Endometrial microvascular endothelial cells (primary cell): ENCODE results near the gene MYBPC3. TPM values are rescaled to one million over a fixed set of nuclear protein-coding genes. Genes with fewer than 3 reads are reported as not detected.
"Not testable (repeated sequence)": the region's sequence is repeated elsewhere in the genome, so short reads cannot be mapped to it uniquely, and the experiment has no call there.

Experiments
- in situ Hi-C: cut with HindIII; loops from 2 replicates; pipeline ENCODE4 v1.10.0; 2017; ENCODE audit warnings: low sequenced_read_pairs, low pct_unique_long_range_greater_than_20kb; ENCODE audit errors: inconsistent ontology term
- total RNA-seq: library from RNA; depleted of rRNA; stranded (reverse); fragments of >200 nt; gene quantifications from one replicate; pipeline ENCODE4 v1.2.3, GENCODE V29; 2015; ENCODE audit errors: inconsistent ontology term

MYBPC3 gene
- total RNA-seq, 1 donor from 2014 or later, result not detected

- in situ Hi-C loops, result no loop called here
Measured at GRCh38 chr11:47329987-47330931, 22.2 kb downstream of the MYBPC3 start.

- in situ Hi-C loops, result no loop called here
Measured at GRCh38 chr11:47329431-47329986, 23.0 kb downstream of the MYBPC3 start.

- in situ Hi-C loops, result no loop called here
Measured at GRCh38 chr11:47328449-47329390, 23.8 kb downstream of the MYBPC3 start.

GRCh38 chr11:47327949-47328348 is 24.6 kb downstream of the MYBPC3 start:
- in situ Hi-C loops, result no loop called here

GRCh38 chr11:47327025-47327424 is 25.5 kb downstream of the MYBPC3 start:
- in situ Hi-C loops, result no loop called here

- in situ Hi-C loops, result no loop called here
Measured at GRCh38 chr11:47326198-47326597, 26.3 kb downstream of the MYBPC3 start.

- in situ Hi-C loops, result no loop called here
Measured at GRCh38 chr11:47325271-47326041, 27.0 kb downstream of the MYBPC3 start.

GRCh38 chr11:47324520-47324919 is 28.0 kb downstream of the MYBPC3 start:
- in situ Hi-C loops, result no loop called here

- in situ Hi-C loops, result no loop called here
Measured at GRCh38 chr11:47318166-47318565, 34.3 kb downstream of the MYBPC3 start.

GRCh38 chr11:47317064-47317828 is 35.3 kb downstream of the MYBPC3 start:
- in situ Hi-C loops, result no loop called here

GRCh38 chr11:47316501-47316900 is 36.0 kb downstream of the MYBPC3 start:
- in situ Hi-C loops, result not testable (repeated sequence)

- in situ Hi-C loops, result no loop called here
Measured at GRCh38 chr11:47314992-47315391, 37.5 kb downstream of the MYBPC3 start.

GRCh38 chr11:47308050-47308823 is 44.3 kb downstream of the MYBPC3 start:
- in situ Hi-C loops, result no loop called here

- in situ Hi-C loops, result no loop called here
Measured at GRCh38 chr11:47306484-47306844, 46.0 kb downstream of the MYBPC3 start.

GRCh38 chr11:47305734-47306483 is 46.6 kb downstream of the MYBPC3 start:
- in situ Hi-C loops, result no loop called here

GRCh38 chr11:47302853-47303252 is 49.6 kb downstream of the MYBPC3 start:
- in situ Hi-C loops, result no loop called here

GRCh38 chr11:47299078-47299477 is 53.4 kb downstream of the MYBPC3 start:
- in situ Hi-C loops, result no loop called here
